Activated CD4-positive, alpha-beta T cell treated with anti-CD3 and anti-CD28 coated beads, Interleukin-2, Interleukin-4, amounts not matched to agents 100 ng/mL and 50 ng/mL, durations not matched to agents 16 hours and 8 hours (primary cell): ENCODE data around the gene STX4.

Experiments
- DNase-seq: peaks from one replicate; pipeline ENCODE4 v3.0.0-alpha.2; 2020; ENCODE audit warnings: low spot score

Gene STX4

GRCh38 chr16:31084584-31085302 is 51.4 kb downstream of the STX4 start:
- no peak for DNase-seq

DNA sequence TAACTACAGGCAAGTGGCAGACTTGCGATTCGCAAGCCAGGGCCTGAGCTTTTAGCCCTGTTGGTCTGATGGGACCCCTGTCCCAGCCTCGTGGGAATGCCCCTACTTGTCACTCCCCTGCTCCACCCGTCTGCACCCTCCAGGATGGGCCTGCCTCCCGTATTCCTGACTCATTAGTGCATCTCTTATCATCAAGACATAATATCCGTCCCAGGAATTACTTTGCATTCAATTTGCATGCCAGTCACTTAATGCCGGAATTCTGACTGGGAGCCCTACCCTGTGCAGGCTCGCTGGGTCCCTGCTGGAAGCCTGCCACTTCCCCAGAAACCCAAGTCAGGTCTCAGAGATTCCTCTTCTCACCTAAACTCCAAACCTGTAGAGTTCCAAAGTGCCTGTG is 52.1 kb downstream of the STX4 start:
- DNase-seq, result no peak

- no peak for DNase-seq
Measured at GRCh38 chr16:31085873-31086628, 52.7 kb downstream of the STX4 start.

DNA sequence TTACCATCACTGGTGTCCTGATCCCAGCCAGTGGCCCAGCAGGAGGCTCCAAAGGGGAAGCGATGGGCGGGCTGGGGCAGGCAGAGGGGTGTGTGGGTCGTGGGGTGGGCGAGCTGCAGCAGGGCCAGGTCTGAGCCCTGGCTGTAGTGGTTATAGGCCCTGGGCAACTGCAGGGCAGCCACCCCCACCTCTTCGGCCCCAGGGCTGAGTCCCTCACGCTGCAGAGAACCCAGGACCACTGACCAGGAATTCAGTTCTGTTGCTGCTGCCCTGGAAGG is 53.2 kb downstream of the STX4 start:
- no peak for DNase-seq

DNA sequence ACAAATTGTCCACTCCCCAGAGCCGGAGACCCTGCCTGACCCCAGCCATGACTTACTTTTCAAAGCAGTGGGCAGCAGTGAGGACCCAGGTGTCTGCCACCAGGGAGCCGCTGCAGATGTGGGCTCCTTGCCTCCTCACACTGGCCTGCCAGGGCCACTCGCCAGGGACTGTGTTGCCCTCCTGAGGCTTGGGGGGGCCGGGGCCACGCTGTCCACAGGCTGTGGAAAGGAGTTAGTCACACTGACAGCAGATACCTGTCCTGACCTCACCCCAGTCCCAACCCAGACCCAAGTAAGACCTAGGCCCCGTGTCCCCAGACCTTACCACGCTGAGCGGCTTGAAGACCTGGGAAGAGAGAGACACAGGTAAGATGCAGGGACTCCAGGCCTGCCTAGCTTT is 54.1 kb downstream of the STX4 start:
- DNase-seq, result no peak

DNA sequence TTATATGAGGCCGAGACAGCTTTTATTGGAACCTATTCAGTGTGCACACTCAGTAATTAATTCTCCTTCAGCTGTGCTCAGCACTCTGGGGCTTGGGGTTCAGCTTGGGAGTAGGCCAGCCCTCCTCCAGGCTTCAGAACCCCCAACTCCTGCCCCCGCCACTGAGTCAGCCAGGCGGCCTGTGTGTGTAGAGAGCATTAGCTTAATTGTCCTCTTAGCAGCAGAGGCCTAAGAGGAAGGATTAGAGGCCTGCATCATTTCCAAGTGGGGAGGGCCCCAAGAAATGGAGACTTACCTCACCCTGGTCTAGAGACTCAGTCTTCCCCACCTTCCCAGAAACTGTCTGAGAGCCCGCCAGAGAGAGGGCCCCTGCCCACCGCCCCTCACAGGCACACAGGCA is 54.6 kb downstream of the STX4 start:
- no peak for DNase-seq

GRCh38 chr16:31088459-31089183 is 55.3 kb downstream of the STX4 start, which contains the start of gene PRSS53:
Gene PRSS53 (minus strand): TSS chr16:31088943. CDS start chr16:31088809, 134 bp downstream.
- no peak for DNase-seq

GRCh38 chr16:31089199-31089598 is 55.8 kb downstream of the STX4 start:
- no peak for DNase-seq
